GM19043 (cell line): ENCODE results near the gene PPP1R8.
"Not testable (repeated sequence)": the region's sequence is repeated elsewhere in the genome, so short reads cannot be mapped to it uniquely, and the experiment has no call there.

ENCODE experiments used
- ATAC-seq: cut with Tn5 transposase; IDR thresholded peaks from one replicate; pipeline ENCODE4 v1.9.1; 2021; ENCODE audit warnings: low read depth; ENCODE audit not compliant: unreplicated experiment

The PPP1R8 gene

GRCh38 chr1:27831568-27832410, 1.2 kb downstream of the PPP1R8 start:
- no peak for ATAC-seq

DNA sequence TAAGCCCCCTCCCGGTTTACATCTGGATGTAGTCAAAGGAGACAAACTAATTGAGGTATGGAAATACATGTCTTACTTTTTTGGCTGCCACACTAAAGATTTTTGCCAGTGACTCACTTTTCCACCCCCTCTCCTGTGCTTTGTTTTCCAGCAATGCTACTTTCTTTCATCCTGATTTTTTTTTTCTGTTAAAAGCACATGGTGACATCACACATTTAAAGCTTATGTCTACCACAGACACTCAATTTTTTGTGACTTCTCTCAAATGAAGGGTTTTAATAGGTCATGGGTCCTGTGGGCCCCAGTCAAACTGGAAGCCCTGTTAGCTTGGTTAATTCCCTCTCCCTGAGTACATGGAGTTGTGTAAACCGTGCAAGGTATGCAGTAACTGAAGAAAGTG, 2.2 kb downstream of the PPP1R8 start:
- no peak for ATAC-seq

DNA sequence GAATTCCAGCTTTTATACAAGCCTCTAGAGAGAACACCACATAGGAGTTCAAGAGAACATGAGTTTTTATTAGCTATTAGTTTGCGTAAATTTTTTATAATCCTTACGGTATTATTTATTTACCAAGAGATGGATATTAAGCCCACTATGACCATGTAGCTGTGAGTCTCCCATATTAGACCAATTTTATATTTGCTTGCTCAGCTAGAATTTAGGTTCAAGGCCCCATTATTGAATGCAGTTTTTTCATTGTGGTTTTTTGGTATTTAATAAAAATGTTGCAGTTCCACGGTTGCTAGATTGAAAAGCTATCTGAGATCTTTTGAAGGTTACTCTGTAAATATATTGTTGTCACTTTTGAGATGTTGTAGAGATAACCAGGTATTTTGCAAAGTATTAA, 2.9 kb downstream of the PPP1R8 start:
- ATAC-seq, result no peak

- ATAC-seq, result no peak
Measured at GRCh38 chr1:27835046-27835445, 4.5 kb downstream of the PPP1R8 start.

GRCh38 chr1:27835501-27835900, 4.9 kb downstream of the PPP1R8 start:
- ATAC-seq, result no peak

DNA sequence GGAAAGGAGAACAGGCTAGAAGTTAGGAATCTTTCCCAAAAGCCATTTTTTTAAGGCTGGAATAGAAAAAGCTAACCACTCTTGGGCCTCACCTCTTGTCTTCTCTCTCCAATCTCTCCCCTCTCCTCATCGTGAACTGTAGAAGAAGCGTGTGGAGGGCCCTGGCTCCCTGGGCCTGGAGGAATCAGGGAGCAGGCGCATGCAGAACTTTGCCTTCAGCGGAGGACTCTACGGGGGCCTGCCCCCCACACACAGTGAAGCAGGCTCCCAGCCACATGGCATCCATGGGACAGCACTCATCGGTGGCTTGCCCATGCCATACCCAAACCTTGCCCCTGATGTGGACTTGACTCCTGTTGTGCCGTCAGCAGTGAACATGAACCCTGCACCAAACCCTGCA, 19.4 kb downstream of the PPP1R8 start:
- no peak for ATAC-seq

GRCh38 chr1:27855085-27855484, 24.5 kb downstream of the PPP1R8 start:
- no peak for ATAC-seq

GRCh38 chr1:27856561-27857343, 26.2 kb downstream of the PPP1R8 start:
- no peak for ATAC-seq

- ATAC-seq, result not testable (repeated sequence)
Measured at GRCh38 chr1:27857552-27857951, 27.0 kb downstream of the PPP1R8 start.

DNA sequence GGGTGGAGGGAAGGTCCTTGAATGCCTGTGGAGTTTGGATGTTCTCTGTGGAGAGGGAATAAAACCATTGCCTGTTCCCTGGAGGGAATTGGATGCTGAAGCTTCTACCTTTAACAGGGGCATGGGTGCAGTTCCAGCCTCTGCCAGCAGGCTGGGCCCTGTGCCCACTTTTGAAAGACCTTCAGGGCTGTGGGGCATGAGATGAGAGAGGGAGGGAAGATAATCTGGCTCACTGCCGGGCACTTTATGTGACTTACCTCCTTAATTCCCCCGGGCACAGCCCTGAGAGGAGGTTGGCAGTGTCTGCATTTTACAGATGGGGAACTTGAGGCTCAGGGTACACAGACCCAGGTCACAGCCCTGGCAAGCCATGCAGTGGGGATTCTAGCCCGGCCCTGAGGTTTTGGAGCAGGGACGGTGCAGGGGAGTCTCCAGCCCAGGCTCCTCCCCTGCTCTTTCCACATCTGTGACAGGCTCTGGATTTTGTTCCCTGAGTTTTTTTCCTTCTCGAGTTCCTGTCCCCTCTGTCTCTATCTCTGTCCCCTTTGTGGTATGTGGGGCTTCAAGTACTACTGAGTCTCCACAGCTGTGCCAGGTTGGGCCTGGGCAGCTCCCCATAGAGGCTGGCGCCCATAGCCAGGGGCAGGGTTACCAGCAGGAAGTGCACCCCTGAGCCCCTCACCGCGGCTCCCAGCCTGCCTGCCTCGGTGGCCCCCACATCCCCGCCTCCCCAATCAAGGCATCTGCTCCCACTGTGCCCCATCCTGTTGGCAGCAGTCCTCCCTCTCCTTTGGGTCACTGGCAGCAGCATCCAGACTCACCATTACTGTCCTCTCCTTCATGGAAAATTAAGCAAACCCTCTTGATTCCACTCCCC, 27.7 kb downstream of the PPP1R8 start:
- ATAC-seq, result no peak

DNA sequence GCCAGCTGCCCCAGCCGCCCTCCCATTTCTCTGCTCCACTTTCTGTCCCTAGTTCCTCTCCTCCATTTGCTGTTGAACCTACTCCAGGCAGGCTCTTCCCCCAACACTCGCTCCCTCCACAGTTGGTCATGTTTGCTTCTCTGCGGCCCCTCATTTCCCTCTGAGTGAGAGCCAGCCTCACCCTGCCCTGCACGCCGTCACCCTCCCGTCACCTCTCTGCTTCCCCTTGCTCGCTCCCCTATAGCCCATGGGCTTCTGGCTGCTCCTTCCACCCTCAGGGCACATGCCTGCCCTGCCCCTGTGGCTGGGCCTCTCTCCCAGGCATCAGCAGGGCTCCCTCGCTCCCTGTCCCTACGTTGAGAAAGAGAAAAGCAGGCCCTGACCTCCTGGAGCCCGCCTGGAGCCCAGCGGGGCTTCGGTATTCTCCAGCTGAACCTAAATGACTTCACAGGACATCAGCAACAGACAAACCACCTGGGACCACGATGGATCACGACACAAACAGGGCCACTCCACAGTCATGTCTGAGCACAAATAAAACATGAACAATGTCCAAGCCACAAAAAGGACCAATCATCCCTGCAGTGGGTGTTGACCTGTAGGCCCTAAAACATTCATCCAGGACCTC, 28.5 kb downstream of the PPP1R8 start:
- no peak for ATAC-seq

DNA sequence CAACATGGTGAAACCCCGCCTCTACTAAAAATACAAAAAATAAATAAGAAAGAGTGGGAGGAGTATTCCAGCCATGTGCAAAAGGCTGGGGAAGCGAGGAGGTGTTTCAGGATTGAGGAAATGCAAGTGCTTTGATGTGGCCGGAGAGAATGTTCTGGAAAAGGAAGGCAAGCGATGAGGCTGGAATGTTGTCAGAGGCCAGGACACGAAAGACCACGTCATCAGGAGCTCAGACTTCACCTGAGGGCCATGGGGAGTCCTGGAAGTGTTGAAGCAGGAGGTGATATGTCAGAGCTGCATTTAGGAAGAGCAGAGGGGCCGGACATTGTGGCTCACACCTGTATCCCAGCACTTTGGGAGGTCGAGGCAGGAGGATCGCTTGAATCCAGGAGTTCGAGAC, 30.9 kb downstream of the PPP1R8 start:
- no peak for ATAC-seq

- no peak for ATAC-seq
Measured at GRCh38 chr1:27862004-27862403, 31.4 kb downstream of the PPP1R8 start.

GRCh38 chr1:27862671-27863537, 32.3 kb downstream of the PPP1R8 start:
- ATAC-seq, result peak; percentile 36

DNA sequence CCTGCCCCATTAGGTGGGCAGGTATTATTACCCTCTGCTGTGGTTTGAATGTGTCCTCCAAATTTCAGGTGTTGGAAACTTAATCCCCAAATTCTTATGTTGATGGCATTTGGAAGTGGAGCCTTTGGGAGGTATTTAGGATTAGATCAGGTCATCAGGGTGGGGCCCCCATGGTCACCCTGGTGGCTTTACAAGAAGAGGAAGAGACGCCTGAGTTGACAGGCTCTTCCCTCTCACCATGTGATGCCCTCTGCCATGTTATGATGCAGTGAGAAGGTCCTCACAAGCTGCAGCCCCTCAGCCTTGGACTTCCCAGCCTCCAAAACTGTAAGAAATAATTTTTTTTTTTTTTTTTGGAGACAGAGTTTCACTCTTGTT, 32.9 kb downstream of the PPP1R8 start:
- no peak for ATAC-seq

- no peak for ATAC-seq
Measured at GRCh38 chr1:27864264-27864895, 33.8 kb downstream of the PPP1R8 start.

- no peak for ATAC-seq
Measured at GRCh38 chr1:27865821-27866220, 35.2 kb downstream of the PPP1R8 start.

DNA sequence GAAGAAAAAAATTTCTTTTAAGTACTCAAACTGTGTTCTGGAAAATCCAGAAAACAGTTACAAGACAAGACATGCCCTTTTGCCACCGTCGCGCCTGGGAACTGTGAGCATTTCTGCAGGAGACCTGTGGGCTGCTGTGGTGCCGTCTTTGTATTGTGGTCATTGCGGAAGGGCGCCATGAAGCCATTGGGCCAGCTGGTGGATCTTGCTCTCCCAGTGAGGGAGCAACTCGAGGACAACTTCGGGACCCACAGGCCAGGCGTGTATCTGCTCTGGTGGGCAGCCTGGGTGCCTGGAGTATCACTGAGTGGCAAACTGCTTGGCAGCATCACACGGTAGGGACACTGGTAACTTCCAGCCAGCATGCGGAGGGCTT, 38.0 kb downstream of the PPP1R8 start:
- no peak for ATAC-seq
